ENCODE results near the gene CILP.

The CILP gene

GRCh38 chr15:65226221-65226620, 14.9 kb upstream of the CILP start:
- DNase-seq (ENCODE audit: low spot score) = peak; percentile 22

- DNase-seq (ENCODE audit: low spot score) = peak; percentile 8
These were observed 12.7 kb upstream of the CILP start for GRCh38 chr15:65223996-65224395.

- DNase-seq (ENCODE audit: low spot score) = peak; percentile 4
These were observed 11.6 kb upstream of the CILP start for GRCh38 chr15:65222891-65223290.

- peak; percentile 5 for DNase-seq (ENCODE audit: low spot score)
These were observed 10.4 kb upstream of the CILP start for GRCh38 chr15:65221697-65222096.

GRCh38 chr15:65219137-65219536, 7.9 kb upstream of the CILP start:
- DNase-seq (ENCODE audit: low spot score) = no peak

GRCh38 chr15:65217526-65218482, 6.5 kb upstream of the CILP start:
- no peak for DNase-seq (ENCODE audit: low spot score)

- no peak for DNase-seq (ENCODE audit: low spot score)
These were observed 4.2 kb upstream of the CILP start for GRCh38 chr15:65215496-65215895.

- no peak for DNase-seq (ENCODE audit: low spot score)
These were observed 2.7 kb upstream of the CILP start for GRCh38 chr15:65214010-65214409.

- DNase-seq (ENCODE audit: low spot score) = no peak
These were observed 2.0 kb upstream of the CILP start for GRCh38 chr15:65213241-65213640.

GRCh38 chr15:65212097-65212496, 824 bp upstream of the CILP start:
- DNase-seq (ENCODE audit: low spot score) = peak; percentile 63

- peak; percentile 38 for DNase-seq (ENCODE audit: low spot score)
These were observed 259 bp upstream of the CILP start for GRCh38 chr15:65211482-65211982.

- no peak for DNase-seq (ENCODE audit: low spot score)
These were observed 1.3 kb downstream of the CILP start for GRCh38 chr15:65209701-65210643.

- DNase-seq (ENCODE audit: low spot score) = peak; percentile 81
These were observed 2.6 kb downstream of the CILP start for GRCh38 chr15:65208647-65209046.

GRCh38 chr15:65207280-65207840, 3.9 kb downstream of the CILP start:
- DNase-seq (ENCODE audit: low spot score) = no peak

- DNase-seq (ENCODE audit: low spot score) = no peak
These were observed 4.5 kb downstream of the CILP start for GRCh38 chr15:65206750-65207149.

- DNase-seq (ENCODE audit: low spot score) = no peak
These were observed 6.2 kb downstream of the CILP start for GRCh38 chr15:65204931-65205660.

GRCh38 chr15:65204236-65204930, 6.9 kb downstream of the CILP start:
- DNase-seq (ENCODE audit: low spot score) = no peak

GRCh38 chr15:65201918-65202317, 9.4 kb downstream of the CILP start:
- DNase-seq (ENCODE audit: low spot score) = no peak

- no peak for DNase-seq (ENCODE audit: low spot score)
These were observed 12.7 kb downstream of the CILP start for GRCh38 chr15:65198571-65198970.

- no peak for DNase-seq (ENCODE audit: low spot score)
These were observed 14.0 kb downstream of the CILP start for GRCh38 chr15:65197337-65197645.
